ENCODE measurements around the gene ABCF3.

The ABCF3 gene

DNA sequence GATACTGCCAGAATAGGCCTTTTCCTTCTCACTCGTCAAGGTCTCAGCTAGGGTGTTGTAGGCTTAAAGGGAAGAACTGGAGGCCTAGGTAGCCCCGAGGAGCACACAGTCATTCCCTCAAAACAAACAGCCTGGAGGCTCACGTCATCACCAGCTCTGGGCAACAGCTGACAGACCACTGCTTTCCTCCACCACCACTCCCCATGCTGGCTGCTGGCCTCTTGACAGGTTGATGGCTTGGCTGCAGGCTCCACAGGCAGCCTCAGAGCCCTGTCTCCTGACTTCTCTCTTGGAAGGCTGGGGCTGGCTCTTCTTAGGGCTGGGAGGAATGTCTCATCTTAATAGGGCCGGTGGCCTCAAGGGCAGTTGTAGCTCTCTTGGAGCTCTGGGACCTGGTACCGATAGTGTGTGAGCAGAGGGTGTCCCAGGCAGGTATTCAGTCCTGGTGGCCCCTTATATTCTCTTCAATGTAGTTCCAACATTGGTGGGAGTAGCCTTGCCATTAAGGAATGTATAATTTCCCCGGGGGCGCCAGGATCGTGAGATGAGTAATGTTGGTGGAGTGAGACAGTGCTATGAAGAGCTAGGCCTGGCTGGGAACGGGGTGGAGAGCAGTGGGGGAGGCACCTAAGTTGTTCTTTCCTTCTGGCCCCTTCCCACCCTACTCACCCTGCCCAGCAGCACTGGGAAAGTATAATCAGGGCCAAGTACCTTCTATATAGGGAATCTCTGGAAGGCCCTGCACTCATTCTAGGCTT, 17.5 kb upstream of the ABCF3 start:
- no peak for DNase-seq

DNA sequence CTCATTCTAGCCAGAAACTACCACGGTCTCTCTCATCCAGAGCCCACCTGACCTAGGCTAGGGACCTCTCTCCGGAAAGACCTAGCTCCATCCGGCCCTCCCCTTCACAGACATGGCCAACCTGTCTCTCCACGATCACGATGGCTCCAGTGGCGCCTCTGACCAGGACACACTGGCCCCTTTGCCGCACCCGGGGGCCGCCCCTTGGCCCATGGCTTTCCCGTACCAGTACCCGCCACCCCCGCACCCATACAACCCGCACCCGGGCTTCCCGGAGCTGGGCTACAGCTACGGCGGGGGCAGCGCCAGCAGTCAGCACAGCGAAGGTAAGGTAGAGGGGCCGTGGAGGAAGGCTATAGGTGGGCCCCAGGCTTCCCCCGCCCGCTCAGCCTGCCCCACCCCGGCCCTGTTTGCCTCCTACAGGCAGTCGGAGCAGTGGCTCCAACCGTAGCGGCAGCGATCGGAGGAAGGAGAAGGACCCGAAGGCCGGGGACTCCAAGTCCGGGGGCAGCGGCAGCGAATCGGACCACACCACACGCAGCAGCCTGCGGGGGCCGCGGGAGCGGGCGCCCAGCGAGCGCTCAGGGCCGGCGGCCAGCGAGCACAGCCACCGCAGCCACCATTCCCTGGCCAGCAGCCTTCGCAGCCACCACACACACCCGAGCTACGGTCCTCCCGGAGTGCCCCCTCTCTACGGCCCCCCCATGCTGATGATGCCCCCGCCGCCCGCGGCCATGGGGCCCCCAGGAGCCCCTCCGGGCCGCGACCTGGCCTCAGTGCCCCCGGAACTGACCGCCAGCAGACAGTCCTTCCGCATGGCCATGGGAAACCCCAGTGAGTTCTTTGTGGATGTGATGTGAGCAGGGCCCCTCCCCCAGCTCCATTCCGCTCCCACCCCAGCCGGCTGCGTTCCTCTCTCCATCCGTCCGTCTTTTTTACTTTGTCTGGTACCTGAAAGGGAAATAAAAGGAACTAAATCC, 15.8 kb upstream of the ABCF3 start:
- no peak for DNase-seq

GRCh38 chr3:184171562-184171961, 14.4 kb upstream of the ABCF3 start:
- no peak for DNase-seq

DNA sequence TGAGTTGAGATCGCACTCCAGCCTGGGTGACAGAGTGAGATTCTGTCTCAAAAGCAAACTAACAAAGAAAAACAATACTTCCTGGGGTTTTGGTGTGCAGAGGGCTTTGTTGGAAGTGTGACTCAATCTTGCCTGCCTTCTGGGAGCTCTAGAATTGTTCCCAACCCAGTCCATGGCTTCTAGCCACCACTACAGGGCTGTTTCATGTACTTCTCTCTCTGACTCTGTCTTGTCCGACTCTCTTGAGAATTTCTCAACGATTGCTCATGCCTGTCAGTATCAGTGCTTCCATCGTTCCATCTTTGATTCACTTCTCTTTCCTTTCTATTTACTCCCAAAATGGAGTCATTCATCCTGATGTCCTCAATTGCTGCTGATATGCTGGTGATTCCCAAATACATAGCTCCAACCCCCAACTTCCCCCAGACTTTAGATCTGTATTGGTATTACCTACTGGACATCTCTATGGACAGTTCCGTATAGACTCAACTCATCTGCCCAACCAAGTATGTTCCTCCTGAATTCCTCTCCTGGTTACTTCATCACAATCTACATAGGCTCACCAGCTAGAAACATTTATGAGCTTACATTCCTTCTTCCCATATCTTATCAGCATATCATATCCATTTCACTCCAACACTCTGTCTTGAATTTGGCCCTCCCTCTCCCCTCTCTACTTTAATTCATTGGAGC, 13.2 kb upstream of the ABCF3 start:
- DNase-seq = no peak

- no peak for DNase-seq
These were observed 12.7 kb upstream of the ABCF3 start for GRCh38 chr3:184173374-184173722.

GRCh38 chr3:184174284-184174645, 11.7 kb upstream of the ABCF3 start:
- no peak for DNase-seq

- DNase-seq = peak; percentile 99
These were observed 11.1 kb upstream of the ABCF3 start, which contains the start of gene AP2M1 for GRCh38 chr3:184174646-184175492. AP2M1 (plus strand) TSS chr3:184174855; CDS start chr3:184176994, 2,139 bp downstream.

- DNase-seq = no peak
These were observed 10.5 kb upstream of the ABCF3 start for GRCh38 chr3:184175506-184175905.

DNA sequence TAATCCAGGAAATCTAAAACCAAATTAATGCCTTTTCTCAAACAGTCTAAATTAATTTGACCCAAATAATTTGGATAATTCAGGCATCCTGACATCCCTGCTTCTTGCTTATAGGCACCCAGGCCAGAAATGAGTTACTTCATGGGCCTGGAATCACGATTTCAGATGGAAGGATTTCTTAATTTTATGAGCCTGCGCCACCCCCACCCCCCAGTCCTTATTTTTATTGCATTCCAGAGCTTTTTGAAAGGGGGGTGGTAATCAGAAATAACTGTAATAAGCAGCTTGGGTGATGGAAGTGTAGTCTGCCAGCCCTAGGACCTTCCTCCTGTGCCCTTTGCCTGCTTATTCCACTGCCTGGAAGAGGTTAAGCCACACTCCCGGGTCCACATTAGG, 10.0 kb upstream of the ABCF3 start:
- no peak for DNase-seq

GRCh38 chr3:184176377-184177330, 9.3 kb upstream of the ABCF3 start:
- no peak for DNase-seq

DNA sequence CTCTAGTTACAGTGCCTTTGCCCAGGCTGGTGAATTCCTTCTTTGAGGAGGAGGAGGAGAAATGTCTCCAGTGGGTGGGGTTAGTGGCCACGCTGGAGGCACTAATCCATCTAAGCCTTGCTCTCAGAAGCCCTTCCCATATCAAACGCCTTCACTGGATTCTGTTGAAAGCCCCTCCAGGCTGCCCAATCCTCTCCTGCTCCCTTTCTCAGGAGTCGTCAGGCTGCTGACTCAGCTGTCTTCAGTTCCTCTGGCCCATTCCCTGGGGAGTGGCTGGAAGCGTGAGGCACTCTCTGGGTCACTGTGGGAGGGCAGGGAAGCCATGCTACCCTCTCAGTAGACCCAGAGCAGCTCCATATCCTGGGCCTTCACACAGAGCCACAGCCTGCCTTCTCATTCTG, 8.7 kb upstream of the ABCF3 start:
- DNase-seq = no peak

DNA sequence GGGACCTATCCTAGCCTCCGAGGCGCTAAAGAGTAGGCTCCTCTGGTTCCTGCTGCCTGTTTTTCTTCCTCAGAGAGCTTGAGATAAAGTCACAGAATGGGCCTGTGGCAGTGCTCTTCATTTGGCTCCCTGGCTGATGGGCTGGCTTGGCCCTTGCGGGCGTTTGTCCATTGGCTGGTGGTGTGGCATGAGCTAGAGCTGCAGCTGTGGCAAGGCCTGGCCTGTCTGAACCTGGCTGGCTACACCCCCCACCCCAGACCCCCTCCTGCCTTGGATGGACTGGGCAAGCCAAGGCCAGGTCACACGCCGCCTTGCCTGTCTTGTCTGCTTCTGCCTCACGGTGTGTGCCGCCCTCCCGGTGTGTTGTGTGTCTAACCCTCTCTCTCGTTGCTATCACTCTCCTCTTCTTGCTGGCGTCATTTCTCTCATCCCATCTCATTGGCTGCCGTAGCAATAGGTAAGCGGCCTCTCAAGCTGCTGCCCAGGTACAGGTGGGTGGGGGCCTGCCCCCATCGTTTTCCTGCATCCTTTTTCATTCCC, 8.2 kb upstream of the ABCF3 start:
- DNase-seq = no peak

DNA sequence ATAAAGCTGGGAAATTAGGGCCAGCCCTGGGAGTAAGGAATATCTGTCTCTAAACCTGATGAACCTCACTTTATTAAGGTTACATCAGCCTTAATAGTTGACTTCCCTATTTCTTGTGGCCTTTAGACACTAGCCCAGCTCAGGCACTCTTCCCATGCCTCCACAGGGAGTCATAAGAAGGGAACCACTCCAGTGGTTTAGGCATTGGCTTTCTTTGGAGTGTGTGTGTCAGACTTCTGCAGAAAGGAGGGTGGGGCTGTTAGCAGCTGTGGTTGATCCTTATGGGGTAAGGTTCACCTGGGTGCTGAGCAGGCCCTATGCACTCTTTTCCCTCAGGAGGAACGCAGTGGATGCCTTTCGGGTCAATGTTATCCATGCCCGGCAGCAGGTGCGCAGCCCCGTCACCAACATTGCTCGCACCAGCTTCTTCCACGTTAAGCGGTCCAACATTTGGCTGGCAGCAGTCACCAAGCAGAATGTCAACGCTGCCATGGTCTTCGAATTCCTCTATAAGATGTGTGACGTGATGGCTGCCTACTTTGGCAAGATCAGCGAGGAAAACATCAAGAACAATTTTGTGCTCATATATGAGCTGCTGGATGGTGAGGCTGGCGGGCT, 7.4 kb upstream of the ABCF3 start:
- DNase-seq = no peak

GRCh38 chr3:184180165-184180564, 5.8 kb upstream of the ABCF3 start:
- DNase-seq = no peak

DNA sequence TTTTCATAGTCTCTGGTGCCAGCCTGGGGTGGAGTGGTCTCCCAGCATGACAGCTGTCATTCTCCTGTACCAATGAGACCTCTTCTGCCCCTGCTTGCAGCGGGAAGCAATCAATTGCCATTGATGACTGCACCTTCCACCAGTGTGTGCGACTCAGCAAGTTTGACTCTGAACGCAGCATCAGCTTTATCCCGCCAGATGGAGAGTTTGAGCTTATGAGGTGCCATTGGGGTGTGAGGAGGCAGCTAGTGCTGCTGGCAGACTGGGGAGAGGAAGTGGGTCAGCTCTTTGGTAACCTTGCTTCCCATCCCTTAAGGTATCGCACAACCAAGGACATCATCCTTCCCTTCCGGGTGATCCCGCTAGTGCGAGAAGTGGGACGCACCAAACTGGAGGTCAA, 4.4 kb upstream of the ABCF3 start:
- DNase-seq = no peak

DNA sequence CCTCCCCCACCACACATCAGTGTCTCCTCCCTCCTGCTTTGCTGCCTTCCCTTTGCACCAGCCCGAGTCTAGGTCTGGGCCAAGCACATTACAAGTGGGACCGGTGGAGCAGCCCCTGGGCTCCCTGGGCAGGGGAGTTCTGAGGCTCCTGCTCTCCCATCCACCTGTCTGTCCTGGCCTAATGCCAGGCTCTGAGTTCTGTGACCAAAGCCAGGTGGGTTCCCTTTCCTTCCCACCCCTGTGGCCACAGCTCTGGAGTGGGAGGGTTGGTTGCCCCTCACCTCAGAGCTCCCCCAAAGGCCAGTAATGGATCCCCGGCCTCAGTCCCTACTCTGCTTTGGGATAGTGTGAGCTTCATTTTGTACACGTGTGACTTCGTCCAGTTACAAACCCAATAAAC, 2.3 kb upstream of the ABCF3 start:
- no peak for DNase-seq

- no peak for DNase-seq
These were observed 1.3 kb upstream of the ABCF3 start for GRCh38 chr3:184184546-184185230.

GRCh38 chr3:184185461-184186183, 377 bp upstream of the ABCF3 start:
- DNase-seq = peak; percentile 100

GRCh38 chr3:184186902-184187207, 856 bp downstream of the ABCF3 start:
- DNase-seq = no peak
